HG03378 (cell line): Measurements from ENCODE around the gene CAMK4.
A peak's percentile ranks its signal among the peaks of the same experiment; 100 is the strongest.

Experiments used
- ATAC-seq: cut with Tn5 transposase; IDR thresholded peaks from one replicate; pipeline ENCODE4 v1.9.1; 2021; ENCODE audit warnings: mild to moderate bottlenecking, moderate library complexity; ENCODE audit not compliant: unreplicated experiment

The CAMK4 gene

GRCh38 chr5:111528056-111528455 lies 303.9 kb downstream of the CAMK4 start:
- no peak for ATAC-seq

DNA sequence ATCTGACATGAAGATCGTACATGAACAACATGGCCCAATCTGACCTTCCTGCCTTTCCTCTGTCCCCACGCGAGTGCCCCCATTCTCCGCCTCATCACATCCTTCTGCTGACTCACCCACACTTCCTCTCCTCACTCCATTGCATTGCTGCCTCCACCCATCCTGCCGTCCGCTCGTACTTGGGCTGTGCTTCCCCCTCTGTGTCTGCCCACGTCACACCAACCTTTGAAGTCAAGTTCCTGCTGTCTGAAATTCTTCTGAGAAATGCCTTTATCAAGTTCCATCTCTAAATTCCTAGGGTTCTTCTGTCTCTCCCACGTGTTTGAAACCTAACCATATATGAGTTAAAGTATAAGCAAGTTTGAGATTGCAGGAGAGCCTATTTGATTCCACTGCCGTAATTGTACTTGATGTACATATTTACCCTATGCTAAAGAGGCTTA lies 306.1 kb downstream of the CAMK4 start:
- ATAC-seq, result peak; percentile 92

- no peak for ATAC-seq
Measured at GRCh38 chr5:111532886-111533582, 308.9 kb downstream of the CAMK4 start.

DNA sequence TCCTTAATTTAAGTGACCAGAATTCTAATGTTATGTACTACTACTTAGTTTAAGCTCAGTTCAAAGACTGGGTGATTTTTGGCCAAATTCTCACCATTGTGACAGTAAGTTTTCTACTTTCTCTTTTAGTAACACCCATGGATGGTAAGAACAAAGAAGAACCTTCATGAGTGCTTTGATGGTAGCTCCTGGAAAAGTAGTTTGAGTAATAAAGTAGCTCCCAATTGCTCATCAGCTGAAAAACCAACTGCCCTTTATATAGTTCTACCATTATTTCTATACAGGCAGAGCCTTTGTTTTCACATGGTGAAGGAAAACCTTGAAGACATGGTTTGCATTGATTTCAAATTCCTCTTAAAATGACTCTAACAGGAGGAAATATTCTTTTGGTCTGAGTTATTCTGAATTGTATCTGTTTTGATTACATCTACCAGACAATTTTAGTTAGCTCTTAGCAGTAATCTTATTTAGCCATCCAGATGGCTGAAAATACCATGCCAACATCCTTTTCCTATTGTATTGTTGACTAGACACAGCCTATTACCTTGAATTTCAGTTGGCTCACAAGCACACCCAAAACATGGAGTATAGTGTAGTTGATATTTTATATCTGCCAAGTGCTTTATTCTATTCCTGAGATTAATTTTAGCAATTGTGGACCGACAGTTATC lies 311.8 kb downstream of the CAMK4 start:
- ATAC-seq, result no peak

DNA sequence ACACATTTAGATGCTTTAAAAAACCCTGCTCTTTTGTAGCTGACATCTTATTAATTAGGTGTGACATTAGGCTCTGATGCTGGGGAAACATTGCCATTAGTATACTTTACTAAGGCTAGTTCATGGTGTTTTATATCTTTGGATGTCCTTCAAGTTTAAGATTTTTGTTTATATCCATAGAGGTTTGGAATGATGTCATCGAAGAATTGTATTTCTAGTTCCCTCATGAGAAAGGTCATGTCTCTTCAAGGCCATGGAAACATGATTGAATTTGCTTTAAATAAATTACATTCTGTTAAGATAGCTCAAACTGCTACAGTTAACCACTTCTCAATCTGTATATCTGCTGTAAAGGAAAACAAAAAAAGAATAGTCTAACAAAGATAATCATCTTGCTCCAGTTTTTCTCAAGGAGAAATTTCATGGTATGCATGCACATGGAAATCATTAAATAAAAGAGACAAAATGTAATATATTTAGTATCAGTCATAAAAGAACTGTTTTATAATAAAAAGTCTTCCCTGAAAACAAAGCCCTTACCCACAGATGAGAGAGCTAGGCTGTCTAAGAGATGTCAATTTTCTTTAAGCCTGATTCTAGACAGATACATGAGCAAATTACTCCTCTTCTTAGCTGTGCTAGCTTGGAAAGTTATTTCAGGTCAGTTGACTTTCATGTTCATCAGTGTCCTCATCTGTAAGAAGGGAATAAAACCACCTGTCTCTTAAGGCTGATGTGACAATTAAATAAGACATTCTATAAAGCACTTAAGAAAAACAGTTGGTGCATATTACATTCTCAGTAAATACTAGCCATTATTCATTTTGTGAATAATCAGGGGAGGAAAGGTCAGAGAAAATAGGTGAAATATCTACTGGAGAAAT lies 313.2 kb downstream of the CAMK4 start:
- no peak for ATAC-seq
